ENCODE results near the gene SEC61A2.

GRCh38 chr10:12195281-12195602 lies 65.8 kb downstream of the SEC61A2 start:
- TF ChIP-seq CTCF (IDR thresholded peaks at IDR 0.05; ENCODE audit: extremely low read depth in 1 of 2, insufficient read depth in 1 of 2, low read depth in 1 of 2, low read length in 2 of 2) (no peak), JUN (IDR thresholded peaks at IDR 0.05; ENCODE audit: borderline replicate concordance, insufficient read depth, insufficient read length, low read depth) (no peak), MAX (IDR thresholded peaks at IDR 0.05; ENCODE audit: insufficient read depth, insufficient read length) (no peak)

All from endothelial cell of umbilical vein (primary cell).